Subcutaneous adipose tissue (tissue), 4 donors: ENCODE data around the gene MARCHF2. TPM values are rescaled to one million over a fixed set of nuclear protein-coding genes. Genes with fewer than 3 reads are reported as not detected.

Experiments
- CTCF ChIP-seq: fragments of 450-650 bp; IDR thresholded peaks from one replicate; pipeline ENCODE4 v1.5.1; 2016; ENCODE audit warnings: low read depth, mild to moderate bottlenecking, control low read depth, antibody characterized with exemption, moderate library complexity
- small RNA-seq: library from RNA; depleted of rRNA; stranded (forward); fragments of <200 nt; gene quantifications from one replicate; pipeline ENCODE3, GENCODE V24; 2016
- total RNA-seq, 4 donors: library from RNA; depleted of rRNA; stranded (reverse); fragments of >200 nt; gene quantifications; one replicate each; pipeline ENCODE4 v1.1.0, GENCODE V29; 2016

The MARCHF2 gene
- total RNA-seq, 4 donors from 2014 or later, result 107 to 314 (median 189) TPM

- TF ChIP-seq CTCF, result no peak
These were observed 73.6 kb downstream of the MARCHF2 start for GRCh38 chr19:8486661-8487136.

- TF ChIP-seq CTCF, result no peak
These were observed 74.2 kb downstream of the MARCHF2 start for GRCh38 chr19:8487137-8487851.

- no peak for TF ChIP-seq CTCF
These were observed 75.3 kb downstream of the MARCHF2 start for GRCh38 chr19:8488365-8488764.

Small RNA genes lying within 50 kb of the gene (small RNA-seq; reads per million reads assigned to genes)
- gene MIR4999, result not detected

Other genes with a start within 250 kb of the MARCHF2 start
- gene CERS4, start 203.9 kb upstream of the MARCHF2 start, total RNA-seq, result 10 to 100 TPM; 10.4 to 34.3 (median 30.8) TPM
- 10 to 100 TPM; 23.6 to 72.9 (median 37.6) TPM for gene CD320, start 104.9 kb upstream of the MARCHF2 start, total RNA-seq
- 10 to 100 TPM; 15.8 to 51.8 (median 23.7) TPM for gene NDUFA7, start 91.9 kb upstream of the MARCHF2 start, total RNA-seq
- 100 to 1,000 TPM; 337 to 849 (median 372) TPM for gene RPS28, start 91.8 kb upstream of the MARCHF2 start, total RNA-seq
- 10 to 100 TPM in 2 of 4 donors, 1 to 10 TPM in 2; 3.6 to 65.7 (median 9.7) TPM for gene KANK3, start 70.0 kb upstream of the MARCHF2 start, total RNA-seq
- 100 to 1,000 TPM; 150 to 237 (median 190) TPM for gene ANGPTL4, start 49.1 kb upstream of the MARCHF2 start, total RNA-seq
- 10 to 100 TPM; 29.4 to 95.3 (median 40.7) TPM for gene RAB11B, start 22.9 kb upstream of the MARCHF2 start, total RNA-seq
- 100 to 1,000 TPM in 1 of 4 donors, 10 to 100 TPM in 3; 58.5 to 105 (median 78.0) TPM for gene HNRNPM, start 31.7 kb downstream of the MARCHF2 start, total RNA-seq
- 1 to 10 TPM in 1 of 4 donors, under 1 TPM in 3; 0.33 to 4.4 (median 0.52) TPM for gene PRAM1, start 89.3 kb downstream of the MARCHF2 start, total RNA-seq
- gene ZNF414, start 100.9 kb downstream of the MARCHF2 start, total RNA-seq, result 10 to 100 TPM in 1 of 4 donors, 1 to 10 TPM in 3; 4.8 to 15.6 (median 7.1) TPM
- 10 to 100 TPM; 13.4 to 48.3 (median 26.0) TPM for gene MYO1F, start 164.1 kb downstream of the MARCHF2 start, total RNA-seq
- gene ADAMTS10, start 197.4 kb downstream of the MARCHF2 start, total RNA-seq, result 10 to 100 TPM; 17.8 to 63.9 (median 45.2) TPM
- gene NFILZ, start 217.3 kb downstream of the MARCHF2 start, total RNA-seq, result not detected